ENCODE data around the gene ARHGEF17.

The ARHGEF17 gene

DNA sequence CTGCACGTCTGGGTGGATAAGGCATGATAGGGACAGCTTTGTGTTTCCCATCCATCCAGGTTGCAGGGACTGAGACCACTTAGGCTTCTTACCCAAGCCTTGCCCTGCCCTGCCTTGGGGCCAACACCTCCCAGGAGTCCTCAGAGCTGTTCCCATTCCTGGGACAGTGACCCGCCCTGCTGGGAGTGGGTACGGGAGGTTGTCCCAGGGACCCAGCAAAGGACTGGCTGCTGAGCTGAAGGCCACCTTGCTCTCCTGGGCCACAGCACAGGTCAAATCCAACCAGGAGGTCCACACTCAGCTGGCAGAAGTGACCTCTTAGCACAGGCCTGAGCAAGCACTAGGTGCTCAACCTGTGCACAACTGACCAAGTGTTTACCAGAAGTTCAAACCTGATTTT is 16.9 kb upstream of the ARHGEF17 start:
- DNase-seq (ENCODE audit: low read depth, low spot score) = no peak

GRCh38 chr11:73291781-73292524 is 16.1 kb upstream of the ARHGEF17 start:
- no peak for DNase-seq (ENCODE audit: low read depth, low spot score)

- DNase-seq (ENCODE audit: low read depth, low spot score) = no peak
These were observed 15.6 kb upstream of the ARHGEF17 start for GRCh38 chr11:73292525-73292894.

DNA sequence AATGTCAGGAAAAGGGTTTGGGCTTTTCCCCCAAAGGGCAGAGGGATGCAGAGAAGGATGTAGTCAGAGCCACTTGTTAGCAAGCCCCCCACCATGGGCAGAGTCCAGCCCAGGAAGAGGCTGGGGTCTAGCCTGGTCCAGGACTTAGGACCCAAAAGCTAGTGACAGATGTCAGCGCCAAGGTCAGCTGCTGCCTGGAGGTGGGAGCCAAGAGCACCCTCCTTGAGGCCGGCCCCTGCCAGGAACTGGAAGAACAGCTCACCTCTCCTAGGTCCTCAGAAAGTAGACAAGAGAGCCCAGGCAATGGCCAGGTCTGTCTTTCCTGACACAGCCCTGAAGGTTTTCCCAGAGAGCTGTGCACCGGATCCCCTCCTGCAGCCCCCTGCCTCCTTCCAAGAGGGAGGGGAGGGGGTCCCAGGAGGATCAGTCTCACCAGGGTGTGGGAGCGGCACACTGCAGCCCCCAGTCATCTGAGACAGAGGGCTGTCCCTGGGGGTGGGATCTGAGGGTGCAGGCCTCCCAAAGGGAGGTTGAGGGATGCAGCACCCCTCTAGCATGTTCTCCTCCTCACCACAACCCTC is 14.6 kb upstream of the ARHGEF17 start:
- DNase-seq (ENCODE audit: low read depth, low spot score) = no peak

- no peak for DNase-seq (ENCODE audit: low read depth, low spot score)
These were observed 13.5 kb upstream of the ARHGEF17 start for GRCh38 chr11:73294604-73295003.

DNA sequence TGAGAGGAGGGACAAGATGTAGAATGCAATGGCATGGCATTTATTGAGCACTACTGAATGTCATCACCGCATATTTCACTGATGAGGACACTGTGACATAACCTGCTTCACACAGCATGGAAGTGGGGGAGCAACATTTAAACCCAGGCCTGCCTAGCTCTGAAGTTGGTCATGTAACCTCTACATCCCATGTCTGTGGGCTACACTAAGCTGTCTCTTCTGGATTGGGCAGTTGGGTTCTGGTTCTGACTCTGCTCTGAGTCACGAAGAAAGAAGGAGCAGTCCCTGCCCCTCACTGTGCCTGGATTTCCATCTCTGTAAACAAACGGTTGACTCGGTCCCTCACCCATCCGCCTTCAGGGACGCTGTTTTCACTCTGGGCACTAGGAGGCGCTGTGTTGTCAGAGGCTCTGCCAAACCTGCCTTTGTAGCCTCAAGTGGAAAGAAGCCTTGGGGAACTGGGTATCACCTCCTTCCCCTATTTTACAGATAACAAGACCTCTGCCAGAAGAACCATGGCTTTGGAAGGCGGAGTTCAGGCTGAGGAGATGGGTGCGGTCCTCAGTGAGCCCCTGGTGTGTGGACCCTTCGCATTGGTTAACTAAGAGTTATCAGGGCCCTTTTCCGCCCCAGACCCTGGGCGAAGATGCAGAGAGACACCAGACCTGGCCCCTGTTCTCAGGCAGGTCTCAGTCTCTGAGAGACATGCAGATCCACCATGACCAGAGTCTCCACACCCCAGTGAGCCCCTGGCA is 12.7 kb upstream of the ARHGEF17 start:
- DNase-seq (ENCODE audit: low read depth, low spot score) = no peak

GRCh38 chr11:73295996-73296318 is 12.1 kb upstream of the ARHGEF17 start:
- DNase-seq (ENCODE audit: low read depth, low spot score) = no peak

DNA sequence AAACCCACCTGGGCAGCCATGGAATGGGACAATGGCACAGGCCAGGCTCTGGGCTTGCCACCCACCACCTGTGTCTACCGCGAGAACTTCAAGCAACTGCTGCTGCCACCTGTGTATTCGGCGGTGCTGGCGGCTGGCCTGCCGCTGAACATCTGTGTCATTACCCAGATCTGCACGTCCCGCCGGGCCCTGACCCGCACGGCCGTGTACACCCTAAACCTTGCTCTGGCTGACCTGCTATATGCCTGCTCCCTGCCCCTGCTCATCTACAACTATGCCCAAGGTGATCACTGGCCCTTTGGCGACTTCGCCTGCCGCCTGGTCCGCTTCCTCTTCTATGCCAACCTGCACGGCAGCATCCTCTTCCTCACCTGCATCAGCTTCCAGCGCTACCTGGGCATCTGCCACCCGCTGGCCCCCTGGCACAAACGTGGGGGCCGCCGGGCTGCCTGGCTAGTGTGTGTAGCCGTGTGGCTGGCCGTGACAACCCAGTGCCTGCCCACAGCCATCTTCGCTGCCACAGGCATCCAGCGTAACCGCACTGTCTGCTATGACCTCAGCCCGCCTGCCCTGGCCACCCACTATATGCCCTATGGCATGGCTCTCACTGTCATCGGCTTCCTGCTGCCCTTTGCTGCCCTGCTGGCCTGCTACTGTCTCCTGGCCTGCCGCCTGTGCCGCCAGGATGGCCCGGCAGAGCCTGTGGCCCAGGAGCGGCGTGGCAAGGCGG is 11.4 kb upstream of the ARHGEF17 start:
- DNase-seq (ENCODE audit: low read depth, low spot score) = no peak

DNA sequence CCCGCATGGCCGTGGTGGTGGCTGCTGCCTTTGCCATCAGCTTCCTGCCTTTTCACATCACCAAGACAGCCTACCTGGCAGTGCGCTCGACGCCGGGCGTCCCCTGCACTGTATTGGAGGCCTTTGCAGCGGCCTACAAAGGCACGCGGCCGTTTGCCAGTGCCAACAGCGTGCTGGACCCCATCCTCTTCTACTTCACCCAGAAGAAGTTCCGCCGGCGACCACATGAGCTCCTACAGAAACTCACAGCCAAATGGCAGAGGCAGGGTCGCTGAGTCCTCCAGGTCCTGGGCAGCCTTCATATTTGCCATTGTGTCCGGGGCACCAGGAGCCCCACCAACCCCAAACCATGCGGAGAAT is 10.9 kb upstream of the ARHGEF17 start:
- no peak for DNase-seq (ENCODE audit: low read depth, low spot score)

- DNase-seq (ENCODE audit: low read depth, low spot score) = no peak
These were observed 10.4 kb upstream of the ARHGEF17 start for GRCh38 chr11:73297702-73298101.

DNA sequence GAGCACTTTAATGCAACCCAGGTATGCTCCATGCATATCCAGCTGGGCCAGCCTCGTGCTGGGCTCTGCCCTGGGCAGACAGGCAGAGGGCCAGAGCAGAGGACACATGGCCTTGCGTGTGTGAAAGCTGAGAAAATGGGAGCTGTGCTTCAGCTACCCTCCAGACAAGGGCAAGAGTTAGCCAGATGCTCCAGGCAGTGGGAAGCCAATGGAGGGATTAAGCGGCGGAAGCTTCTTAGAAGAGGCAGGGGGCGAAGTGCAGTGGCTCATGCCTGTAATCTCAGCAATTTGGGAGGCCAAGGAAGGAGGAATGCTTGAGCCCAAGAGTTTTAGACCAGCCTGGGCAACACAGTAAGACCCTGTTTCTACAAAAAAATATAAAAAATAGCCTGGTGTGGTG is 9.8 kb upstream of the ARHGEF17 start:
- DNase-seq (ENCODE audit: low read depth, low spot score) = no peak

DNA sequence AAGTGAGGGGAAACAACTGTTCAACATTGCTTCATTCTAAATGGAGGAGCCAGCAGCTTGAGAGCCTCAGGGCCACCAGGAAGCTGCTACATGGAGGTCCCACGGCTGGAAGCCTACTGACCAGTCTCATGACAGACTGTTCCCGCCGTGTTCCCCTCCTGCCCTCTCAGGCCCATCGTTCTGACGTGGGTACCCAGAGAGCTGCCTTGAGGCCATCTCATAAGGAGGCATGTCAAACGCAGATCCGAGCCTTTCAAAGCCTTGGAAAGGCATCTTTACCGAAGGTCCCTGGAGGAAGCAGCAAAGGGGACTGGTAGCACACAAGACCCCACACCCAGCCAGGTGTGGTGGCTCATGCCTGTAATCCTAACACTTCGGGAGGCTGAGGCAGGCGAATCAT is 8.3 kb upstream of the ARHGEF17 start:
- DNase-seq (ENCODE audit: low read depth, low spot score) = no peak

GRCh38 chr11:73306069-73306841 is 1.8 kb upstream of the ARHGEF17 start:
- DNase-seq (ENCODE audit: low read depth, low spot score) = no peak

DNA sequence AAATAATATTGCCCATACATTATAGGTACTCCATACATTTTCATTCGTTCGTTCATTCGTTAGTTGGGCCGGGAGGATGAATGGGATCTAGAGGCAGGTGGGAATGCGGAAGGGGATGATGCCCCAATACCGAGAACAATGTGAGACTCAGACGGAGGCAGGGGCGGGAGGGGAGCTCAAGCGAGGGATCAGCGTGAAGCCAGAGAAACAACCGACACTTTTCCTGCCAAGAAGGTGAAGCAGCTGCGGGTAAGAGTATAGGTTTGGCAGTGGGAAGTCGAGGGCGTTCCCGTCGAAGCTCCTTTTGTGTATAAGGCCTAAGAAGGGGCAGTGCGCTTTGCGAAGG is 1.1 kb upstream of the ARHGEF17 start:
- no peak for DNase-seq (ENCODE audit: low read depth, low spot score)

DNA sequence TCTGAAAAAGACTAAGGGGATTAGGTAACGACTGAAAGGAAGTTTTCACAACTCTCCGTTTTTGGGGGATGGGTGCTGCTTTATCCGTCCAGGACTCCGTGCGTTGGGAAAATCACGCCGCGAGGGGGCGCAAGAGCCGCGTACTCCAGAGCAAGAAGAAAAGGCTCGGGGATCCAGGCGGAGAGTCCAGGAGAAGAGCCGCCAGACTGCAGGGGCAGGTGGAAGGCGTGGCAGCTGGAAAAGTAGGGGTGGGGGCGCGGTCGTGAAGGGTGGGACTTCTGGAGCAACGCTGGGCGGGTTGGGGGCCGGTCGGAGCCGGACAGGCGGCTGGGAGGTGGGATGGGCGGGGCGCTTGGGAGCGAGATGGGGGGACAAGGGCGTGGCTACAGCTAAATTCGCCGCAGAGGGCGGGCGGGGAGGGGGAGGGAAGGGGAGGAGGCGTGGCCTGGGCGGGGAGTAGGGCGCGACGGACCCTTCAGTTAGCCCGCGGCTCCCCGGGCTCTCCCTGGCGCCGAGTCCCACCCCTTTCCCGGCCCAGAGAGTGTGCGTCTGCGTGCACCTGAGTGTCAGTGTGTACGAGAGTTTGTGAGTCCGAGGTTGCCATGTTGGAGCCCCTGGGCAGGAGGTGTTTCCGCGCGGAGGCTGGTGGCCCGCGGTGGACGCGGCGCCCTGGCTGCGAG is 613 bp upstream of the ARHGEF17 start:
- peak; percentile 88 for DNase-seq (ENCODE audit: low read depth, low spot score)

- no peak for DNase-seq (ENCODE audit: low read depth, low spot score)
These were observed 1.2 kb downstream of the ARHGEF17 start for GRCh38 chr11:73308961-73309919.

- no peak for DNase-seq (ENCODE audit: low read depth, low spot score)
These were observed 2.0 kb downstream of the ARHGEF17 start for GRCh38 chr11:73310076-73310475.

- DNase-seq (ENCODE audit: low read depth, low spot score) = no peak
These were observed 2.8 kb downstream of the ARHGEF17 start for GRCh38 chr11:73310661-73311393.

- DNase-seq (ENCODE audit: low read depth, low spot score) = no peak
These were observed 3.4 kb downstream of the ARHGEF17 start for GRCh38 chr11:73311394-73311869.

Measured in iPS DF 19.7 (cell line).